HG03135 (cell line): ENCODE measurements around the gene KCTD6.

Experiments
- ATAC-seq: cut with Tn5 transposase; IDR thresholded peaks from one replicate; pipeline ENCODE4 v1.9.1; 2021; ENCODE audit warnings: mild to moderate bottlenecking, moderate library complexity; ENCODE audit not compliant: unreplicated experiment

The KCTD6 gene

GRCh38 chr3:58551636-58552180, 59.8 kb downstream of the KCTD6 start:
- no peak for ATAC-seq
